ENCODE data around the gene CCDC57. TPM values are rescaled to one million over a fixed set of nuclear protein-coding genes. Genes with fewer than 3 reads are reported as not detected.
A peak's percentile ranks its signal among the peaks of the same experiment; 100 is the strongest.

CCDC57 gene
- total and polyA plus RNA-seq, 2 of the 4 experiments (the other 2 are of a cell fraction) = 7.3 to 31.3 TPM

DNA sequence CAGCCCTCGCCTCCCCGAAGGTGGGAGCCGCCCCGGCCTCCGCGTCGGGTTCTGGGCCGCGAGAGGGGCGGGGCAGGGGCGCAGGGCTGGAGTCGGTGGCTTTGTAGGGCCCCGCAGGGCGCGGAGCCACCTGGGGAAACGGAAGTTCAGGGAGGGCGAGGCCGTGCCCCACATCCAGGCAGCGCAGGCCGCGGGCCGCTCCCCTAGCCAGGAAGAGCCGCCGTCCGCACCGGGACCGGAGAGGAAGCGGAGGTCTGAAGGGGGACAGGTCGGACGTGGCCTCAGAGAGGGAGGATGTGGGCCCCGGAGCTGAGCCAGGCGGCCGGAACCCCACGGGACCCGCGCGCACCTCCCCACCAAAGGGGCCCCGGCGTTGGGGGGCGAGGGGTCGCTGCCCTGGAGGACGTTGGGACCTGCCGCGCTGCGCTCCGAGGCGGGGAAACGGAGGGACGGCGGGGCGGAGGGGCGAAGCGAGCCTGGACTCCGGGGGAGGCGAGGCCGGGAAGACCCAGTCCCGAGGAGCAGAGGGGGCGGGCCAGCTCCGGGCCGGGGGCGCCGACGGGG lies 15.7 kb upstream of the CCDC57 start:
- peak overlapping the region; percentile 69 for H2BK5ac ChIP-seq (ENCODE audit: low read depth, low read length, poor library complexity, severe bottlenecking)
- intact Hi-C loops (cut with micrococcal nuclease) (no loop called here), dilution Hi-C loops (cut with HindIII; ENCODE audit: low sequenced_read_pairs, unreplicated experiment) (no loop called here), in situ Hi-C loops (cut with MboI; ENCODE audit: low sequenced_read_pairs) (no loop called here)
- H2BK20ac ChIP-seq (ENCODE audit: low read depth, low read length) = no peak overlapping the region
- peaks cover 0 to 49% of the 10 kb centered on the region in 2 experiments; a peak in 3 of 4 replicates for H3K79me1 ChIP-seq (ENCODE audit: low read depth in 1 of 2, low read length in 2 of 2)
- H4K91ac ChIP-seq (ENCODE audit: insufficient read depth, low read depth, low read length) = peak overlapping the region; percentile 78; the same call in 1 of the 2 replicates
- H3K9me1 ChIP-seq (ENCODE audit: insufficient read depth, low read length) = no peaks in the 10 kb centered on the region
- H2AK5ac ChIP-seq (ENCODE audit: low read depth, low read length) = peak overlapping the region; percentile 85
- peak overlapping the region; percentile 32 for H4K5ac ChIP-seq (ENCODE audit: low read depth, low read length)
- peak overlapping the region; percentile 61; the same call in 1 of the 2 replicates for H2BK120ac ChIP-seq (ENCODE audit: low read depth, low read length)
- peak overlapping the region; percentile 90 for H2AFZ ChIP-seq (replicated peaks; ENCODE audit: low read length, poor library complexity)
- peaks cover 6% of the 10 kb centered on the region for H3K36me3 ChIP-seq (ENCODE audit: control insufficient read depth, insufficient read depth, low read length)
- peak overlapping the region; percentile 66 for H3K4ac ChIP-seq (ENCODE audit: low read depth, low read length)
- TF ChIP-seq BHLHE40 (IDR thresholded peaks at IDR 0.05; ENCODE audit: low read depth, low read length) (no peak), MXI1 (IDR thresholded peaks at IDR 0.05; ENCODE audit: borderline replicate concordance, low read depth, low read length) (no peak), FOS (IDR thresholded peaks at IDR 0.05; ENCODE audit: low read depth, low read length) (no peak), CHD1 (IDR thresholded peaks at IDR 0.05; ENCODE audit: low read depth, low read length) (no peak), NFE2L2 (IDR thresholded peaks at IDR 0.05; ENCODE audit: low read depth, low read length) (no peak), MAFK (IDR thresholded peaks at IDR 0.05; ENCODE audit: low read depth, low read length) (no peak), SMC3 (IDR thresholded peaks at IDR 0.05; ENCODE audit: low read depth, low read length) (no peak), RCOR1 (IDR thresholded peaks at IDR 0.05; ENCODE audit: insufficient replicate concordance, low read length) (no peak)
- TF ChIP-seq, protein P1, sequence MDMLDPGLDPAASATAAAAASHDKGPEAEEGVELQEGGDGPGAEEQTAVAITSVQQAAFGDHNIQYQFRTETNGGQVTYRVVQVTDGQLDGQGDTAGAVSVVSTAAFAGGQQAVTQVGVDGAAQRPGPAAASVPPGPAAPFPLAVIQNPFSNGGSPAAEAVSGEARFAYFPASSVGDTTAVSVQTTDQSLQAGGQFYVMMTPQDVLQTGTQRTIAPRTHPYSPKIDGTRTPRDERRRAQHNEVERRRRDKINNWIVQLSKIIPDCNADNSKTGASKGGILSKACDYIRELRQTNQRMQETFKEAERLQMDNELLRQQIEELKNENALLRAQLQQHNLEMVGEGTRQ (IDR thresholded peaks at IDR 0.05; ENCODE audit: low read depth, low read length) = no peak
- DNase-seq (no peak), ATAC-seq (ENCODE audit: low read depth) (no peak)
- H3K14ac ChIP-seq (replicated peaks; ENCODE audit: low read depth, low read length) = 0 out of 2 replicates have a peak overlapping the region, but pooled peaks have one; percentile 15
- BruUV-seq (replicated peaks) = no TSS peak
- H4K20me1 ChIP-seq (ENCODE audit: insufficient read depth, low read length) = peaks cover 45% of the 10 kb centered on the region
- H3K4me2 ChIP-seq (ENCODE audit: low read depth, low read length) = peak overlapping the region; percentile 28
- H3K18ac ChIP-seq (ENCODE audit: low read depth, low read length) = no peak overlapping the region
- H3K9ac ChIP-seq (ENCODE audit: low read depth, low read length) = peak overlapping the region; percentile 52; the same call in 1 of the 2 replicates
- peaks cover 18% of the 10 kb centered on the region for H3K4me1 ChIP-seq (ENCODE audit: control insufficient read depth, insufficient read depth, low read length)
- 0 out of 3 replicates have a peak overlapping the region, but pooled peaks have one; percentile 34 for H2BK15ac ChIP-seq (ENCODE audit: low read depth, low read length)
- POLR2A ChIA-PET (ENCODE audit: unreplicated experiment) = interaction anchor here (1.5 kb wide), 1 partner anchor 8 kb away, joined by 5 read pairs; no protein-coding TSS in a partner anchor
- H3K27ac ChIP-seq (ENCODE audit: insufficient read depth, low read length) = peak overlapping the region; percentile 73
- H4K8ac ChIP-seq (ENCODE audit: low read depth in 2 of 2, low read length in 2 of 2) = peak overlapping the region; percentile 66 to 70; a peak in 3 of 4 replicates
- no peak overlapping the region for H3K56ac ChIP-seq (ENCODE audit: extremely low read depth, insufficient read depth, low read length)
- H3K23ac ChIP-seq (ENCODE audit: low read depth, low read length) = no peak overlapping the region
- H3K27me3 ChIP-seq (ENCODE audit: control insufficient read depth, insufficient read depth, low read length) = no peaks in the 10 kb centered on the region
- H3K9me3 ChIP-seq (ENCODE audit: control insufficient read depth, insufficient read depth, low read length) = no peaks in the 10 kb centered on the region
- CTCF ChIA-PET = interaction anchor here (1.0 kb wide), 1 partner anchor 22 kb away, joined by 3 read pairs; no protein-coding TSS in a partner anchor
- WGBS, 2 experiments (ENCODE audit: extremely low coverage in 2 of 2, insufficient read length in 1 of 2) = 26% methylated on average over 35 of the region's 63 CpGs; no CpG with 5 or more reads in 1 of the 2 experiments
- H3K4me3 ChIP-seq (ENCODE audit: insufficient read depth, low read depth, low read length) = peak overlapping the region; percentile 98
- H2AK9ac ChIP-seq (replicated peaks; ENCODE audit: low read depth, low read length, poor library complexity) = peak overlapping the region; percentile 98

Data from IMR-90 (cell line).